COLO668 (cell line): ENCODE data around the gene CMTM3.
"Not testable (repeated sequence)": the region's sequence is repeated elsewhere in the genome, so short reads cannot be mapped to it uniquely, and the experiment has no call there.

Experiments used
- DNase-seq: peaks from one replicate; lab custom pipeline; 2025; ENCODE audit not compliant: unreplicated experiment; lab: John Stamatoyannopoulos, UW

The CMTM3 gene, protein sequence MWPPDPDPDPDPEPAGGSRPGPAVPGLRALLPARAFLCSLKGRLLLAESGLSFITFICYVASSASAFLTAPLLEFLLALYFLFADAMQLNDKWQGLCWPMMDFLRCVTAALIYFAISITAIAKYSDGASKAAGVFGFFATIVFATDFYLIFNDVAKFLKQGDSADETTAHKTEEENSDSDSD

DNA sequence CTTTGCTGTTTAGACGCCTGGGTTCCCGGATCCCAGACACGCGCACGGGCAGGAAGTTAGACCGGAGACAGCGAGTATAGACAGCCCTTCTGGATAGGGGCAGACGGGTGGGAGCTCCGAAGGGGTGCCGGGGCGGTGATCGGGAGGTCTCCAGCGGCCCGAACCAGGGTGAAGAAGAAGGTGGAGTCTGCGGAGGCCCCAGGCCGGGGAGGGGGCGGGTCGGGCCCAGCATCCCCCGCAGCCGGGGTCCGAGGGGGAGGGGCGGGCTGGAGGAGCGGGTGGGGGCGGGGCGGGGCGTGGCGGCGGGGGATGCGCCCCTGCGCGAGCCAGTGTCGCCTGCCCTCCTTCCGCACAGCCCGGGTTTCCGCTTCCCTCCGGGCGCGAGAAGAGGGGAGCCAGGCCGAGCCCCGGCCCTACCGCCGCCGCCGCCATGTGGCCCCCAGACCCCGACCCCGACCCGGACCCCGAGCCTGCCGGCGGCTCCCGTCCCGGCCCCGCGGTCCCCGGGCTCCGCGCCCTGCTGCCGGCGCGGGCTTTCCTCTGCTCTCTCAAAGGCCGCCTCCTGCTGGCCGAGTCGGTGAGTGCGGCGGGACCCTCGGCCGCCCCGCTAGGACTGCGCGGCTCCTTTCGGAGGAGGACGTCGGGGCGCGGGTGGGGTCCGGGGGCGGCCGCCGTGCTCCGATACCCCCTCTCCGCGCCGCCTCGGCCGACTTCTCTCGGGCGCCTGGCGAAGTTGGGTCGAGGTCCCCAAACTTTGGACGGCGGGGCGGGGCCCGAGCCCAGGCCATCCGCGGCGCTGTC lies at the start of gene CMTM3:
Gene CMTM3, plus strand, starts transcription at position 329 of the 801 bp plus-strand sequence. Its CDS starts 102 bp downstream, at position 431.
- DNase-seq = peak; percentile 52

- DNase-seq = no peak
These were observed 44.4 kb upstream of the CMTM3 start for GRCh38 chr16:66560107-66560506.

DNA sequence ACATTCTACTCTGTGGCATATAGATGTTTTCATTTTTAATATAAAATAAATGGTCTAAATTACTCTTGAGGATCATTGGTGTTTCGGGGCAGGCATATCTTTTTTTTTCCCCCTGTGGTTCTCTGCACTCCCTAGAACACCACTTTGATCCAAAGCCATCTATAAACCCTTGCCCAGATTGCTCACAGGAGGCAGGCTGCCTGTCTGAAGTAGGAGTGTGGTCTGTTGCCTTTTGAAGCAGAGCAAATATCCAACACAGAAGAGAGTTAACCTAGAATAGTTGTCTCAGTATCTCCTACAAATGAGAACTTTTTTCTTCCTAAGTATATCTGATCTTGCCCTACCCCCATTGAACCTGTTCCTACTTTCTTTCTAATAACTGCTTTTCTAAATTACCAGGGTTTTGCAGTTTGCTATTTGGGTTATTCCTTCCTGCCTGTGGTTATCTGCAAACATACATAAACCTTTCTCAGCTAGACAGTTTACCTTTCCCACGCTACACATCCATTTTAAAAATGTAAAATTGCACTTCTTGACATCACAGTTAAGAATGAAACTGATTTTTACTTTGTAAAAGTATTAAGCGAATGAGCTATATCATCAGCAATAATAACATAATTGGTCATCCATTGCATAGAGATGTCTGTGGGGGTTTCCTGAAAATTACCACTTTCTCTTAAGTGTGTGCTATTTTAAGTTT lies 43.0 kb upstream of the CMTM3 start:
- no peak for DNase-seq

GRCh38 chr16:66562409-66562808 lies 42.1 kb upstream of the CMTM3 start:
- no peak for DNase-seq

- DNase-seq = no peak
These were observed 41.5 kb upstream of the CMTM3 start for GRCh38 chr16:66562986-66563385.

GRCh38 chr16:66563574-66564334 lies 40.8 kb upstream of the CMTM3 start:
- no peak for DNase-seq

DNA sequence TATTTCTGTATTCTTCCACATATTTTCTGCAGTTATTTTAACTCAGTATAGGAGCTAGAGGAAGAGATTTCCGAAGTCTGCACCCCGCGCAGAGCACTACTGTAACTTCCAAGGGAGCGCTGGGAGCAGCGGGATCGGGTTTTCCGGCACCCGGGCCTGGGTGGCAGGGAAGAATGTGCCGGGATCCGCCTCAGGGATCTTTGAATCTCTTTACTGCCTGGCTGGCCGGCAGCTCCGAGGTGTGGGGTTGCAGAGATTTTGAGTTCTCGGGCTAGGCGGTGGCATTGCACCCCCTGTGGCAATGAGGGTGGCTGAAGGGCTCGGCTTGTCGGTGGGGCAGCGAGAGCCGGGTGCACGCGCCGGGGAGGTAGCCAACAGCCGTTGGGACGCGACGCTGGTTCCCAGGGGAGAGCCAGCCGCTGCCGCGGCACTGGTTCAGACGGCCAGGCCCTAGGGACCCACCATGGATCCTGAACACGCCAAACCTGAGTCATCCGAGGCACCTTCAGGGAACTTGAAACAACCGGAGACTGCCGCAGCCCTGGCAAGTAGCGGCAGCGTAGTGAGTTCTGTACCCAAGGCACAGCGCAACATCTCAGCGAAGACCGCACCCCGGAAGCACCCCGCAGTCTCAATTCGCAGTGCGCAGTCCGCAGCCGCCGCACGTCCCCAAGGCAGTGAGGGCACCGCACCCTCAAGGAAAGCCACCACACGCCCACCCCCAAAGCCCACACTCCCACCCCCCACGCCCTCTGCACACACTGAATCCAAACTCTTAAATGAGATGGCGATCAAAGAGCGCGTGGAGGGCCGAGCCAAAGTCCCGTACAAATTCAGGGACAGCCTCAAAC lies 38.2 kb upstream of the CMTM3 start, which contains the start of gene CMTM1:
Gene CMTM1, plus strand, starts transcription at position 389 of the 851 bp plus-strand sequence. Its CDS starts 75 bp downstream, at position 464.
- no peak for DNase-seq

DNA sequence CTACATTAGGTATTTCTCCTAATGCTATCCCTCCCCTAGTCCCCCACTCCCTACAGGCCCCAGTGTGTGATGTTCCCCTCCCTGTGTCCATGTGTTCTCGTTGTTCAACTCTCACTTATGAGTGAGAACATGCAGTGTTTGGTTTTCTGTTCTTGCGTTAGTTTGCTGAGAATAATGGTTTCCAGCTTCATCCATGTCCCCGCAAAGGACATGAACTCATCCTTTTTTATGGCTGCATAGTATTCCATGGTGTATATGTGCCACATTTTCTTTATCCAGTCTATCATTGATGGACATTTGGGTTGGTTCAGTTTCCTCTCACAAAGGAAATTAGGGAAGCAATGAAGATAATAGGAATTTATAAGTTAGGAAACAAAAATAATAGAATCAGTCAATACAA lies 37.2 kb upstream of the CMTM3 start:
- DNase-seq = not testable (repeated sequence)

DNA sequence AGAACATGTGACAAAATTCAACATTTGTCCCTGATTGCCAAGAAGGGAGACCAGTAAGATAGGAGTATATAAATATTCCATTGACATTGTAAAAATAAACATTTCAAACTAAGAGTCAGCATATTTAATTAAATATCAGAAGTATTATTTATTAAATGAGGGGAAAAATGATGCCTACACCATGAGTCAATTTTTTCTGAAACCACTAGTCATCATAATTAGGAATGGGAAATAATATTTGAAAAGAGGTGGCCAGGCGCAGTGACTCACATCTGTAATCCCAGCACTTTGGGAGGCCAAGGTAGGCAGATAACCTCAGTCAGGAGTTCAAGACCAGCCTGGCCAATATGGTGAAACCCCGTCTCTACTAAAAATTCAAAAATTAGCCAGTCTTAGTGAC lies 36.1 kb upstream of the CMTM3 start:
- no peak for DNase-seq

DNA sequence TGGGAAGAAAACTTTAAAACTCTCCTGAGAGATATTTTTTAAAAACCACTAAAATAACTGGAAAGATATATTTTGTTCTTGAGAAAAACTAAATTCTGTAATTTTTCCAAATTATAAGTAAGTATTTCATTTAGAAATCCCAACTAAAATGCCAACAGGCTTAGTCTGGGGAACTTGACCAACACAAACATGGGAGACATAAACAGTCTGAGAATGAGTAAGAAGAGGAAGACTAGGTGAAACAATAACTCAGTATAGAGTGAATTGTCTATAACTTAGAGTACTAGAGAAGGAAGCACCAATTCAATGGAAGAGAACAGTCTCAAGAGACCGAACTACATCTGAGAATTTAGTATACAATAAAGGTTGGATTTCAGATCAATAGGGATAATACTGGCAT lies 35.4 kb upstream of the CMTM3 start:
- DNase-seq = no peak

GRCh38 chr16:66569827-66570405 lies 34.6 kb upstream of the CMTM3 start:
- DNase-seq = no peak

GRCh38 chr16:66572356-66572755 lies 32.1 kb upstream of the CMTM3 start:
- no peak for DNase-seq

DNA sequence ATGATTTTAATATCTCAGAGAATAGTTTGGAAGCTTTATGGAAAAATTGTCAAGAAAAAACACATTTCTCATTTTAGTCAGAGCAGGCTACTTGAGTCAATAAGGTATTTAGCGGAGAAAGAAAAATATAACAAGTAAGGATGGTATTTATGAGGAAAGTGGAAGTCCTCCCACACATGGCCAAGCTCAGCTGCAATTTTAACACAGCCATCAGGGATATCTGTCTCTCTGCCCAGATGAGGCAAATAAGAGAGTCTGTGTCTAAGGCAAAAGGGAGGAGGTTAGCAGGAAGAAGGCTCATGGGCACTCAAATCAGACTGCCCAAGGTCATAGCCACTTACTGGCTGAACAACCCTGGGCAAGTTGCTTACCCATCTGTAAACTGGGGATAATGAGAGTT lies 30.4 kb upstream of the CMTM3 start:
- no peak for DNase-seq

DNA sequence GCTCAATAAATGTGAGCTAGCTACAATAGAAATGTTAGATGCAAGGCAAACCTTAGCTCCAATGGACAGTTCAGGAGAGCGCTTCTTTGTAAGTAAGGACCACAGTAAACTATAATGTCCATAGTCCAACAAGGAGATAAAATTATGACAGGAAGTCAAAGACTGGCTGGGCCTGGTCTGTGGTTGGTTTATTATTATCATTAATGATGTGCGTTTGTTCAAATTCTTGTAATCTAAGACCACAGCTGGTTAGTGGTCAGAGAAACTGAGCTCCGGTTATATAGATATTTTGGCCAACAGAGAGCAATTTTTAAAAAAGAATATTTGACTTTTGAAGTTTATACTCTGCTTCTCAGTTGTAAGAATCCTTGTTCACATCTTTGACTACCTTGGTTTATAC lies 30.0 kb upstream of the CMTM3 start:
- DNase-seq = no peak

GRCh38 chr16:66575060-66575459 lies 29.4 kb upstream of the CMTM3 start:
- DNase-seq = no peak

- no peak for DNase-seq
These were observed 28.2 kb upstream of the CMTM3 start for GRCh38 chr16:66576296-66576695.

DNA sequence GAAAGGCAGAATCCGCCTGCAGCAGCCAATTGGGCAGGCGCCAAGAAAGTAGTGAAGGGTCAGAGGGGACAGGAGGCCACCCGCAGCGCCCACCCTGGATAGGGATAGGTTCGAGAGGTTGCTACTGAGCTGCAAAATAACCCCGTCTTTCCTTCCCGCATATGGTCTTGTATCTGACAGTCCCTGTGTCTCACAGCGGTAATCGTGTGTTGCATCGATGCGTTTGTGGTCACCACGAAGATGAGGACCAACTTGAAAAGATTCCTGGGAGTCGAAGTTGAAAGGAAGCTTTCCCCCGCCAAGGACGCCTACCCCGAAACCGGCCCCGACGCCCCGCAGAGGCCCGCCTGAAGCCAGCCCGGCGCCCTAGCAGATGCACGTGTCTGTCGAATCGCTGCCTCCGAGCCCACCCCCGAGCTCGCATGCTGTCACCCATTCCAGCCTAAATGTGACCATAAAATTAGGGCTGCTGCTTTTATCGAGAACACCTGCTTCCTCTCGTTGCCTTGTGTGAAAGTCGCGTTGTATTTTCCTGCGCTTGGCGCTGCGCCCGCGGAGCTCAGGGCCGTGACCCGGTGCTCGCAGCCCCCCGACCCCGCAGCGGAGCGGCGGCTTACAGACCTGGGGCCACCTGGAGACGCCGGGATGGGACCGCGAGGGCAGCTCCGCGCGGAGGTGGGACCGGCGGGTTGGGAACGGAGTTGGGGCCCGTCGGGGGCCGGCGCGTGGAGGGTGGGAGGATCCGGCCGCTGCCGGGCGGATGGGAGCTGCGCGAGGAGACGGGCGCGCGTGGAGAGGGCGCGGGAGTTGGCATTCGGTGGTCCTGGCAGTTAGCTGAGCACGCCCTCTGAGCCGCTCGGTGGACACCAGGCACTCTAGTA lies 25.6 kb upstream of the CMTM3 start, which contains the start of gene CMTM2:
Gene CMTM2, plus strand, starts transcription at position 813 of the 881 bp plus-strand sequence. CDS start 145 bp downstream, outside the sequence.
- DNase-seq = no peak

DNA sequence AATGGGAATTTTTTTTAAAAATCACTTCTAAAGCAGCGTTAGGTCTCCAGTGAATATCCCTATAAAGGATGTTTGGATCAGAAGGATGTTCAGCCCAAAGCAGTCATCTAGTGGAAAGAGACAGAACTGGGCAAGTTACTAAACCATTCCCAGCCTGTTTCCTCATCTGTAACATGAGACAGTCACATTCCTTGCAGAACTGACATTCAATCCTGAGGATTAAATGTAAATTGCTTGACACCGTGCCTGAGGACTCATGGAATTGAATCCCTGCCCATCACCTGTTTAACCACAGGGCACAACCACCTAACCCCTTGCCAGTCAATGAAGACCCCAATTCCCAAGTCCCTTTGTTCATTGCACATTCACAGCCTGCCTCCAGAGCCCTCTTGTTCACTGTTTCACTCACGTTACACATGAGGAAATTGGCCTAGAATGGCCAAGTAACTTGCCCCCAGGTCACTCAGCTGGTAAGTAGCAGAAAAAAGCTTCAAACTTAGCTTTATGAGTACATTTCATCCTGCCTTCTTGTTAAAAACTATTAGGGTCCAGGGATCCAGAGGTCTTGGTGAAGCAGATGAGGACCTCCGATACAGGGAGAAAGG lies 23.8 kb upstream of the CMTM3 start:
- no peak for DNase-seq
